ENCODE measurements around the gene SLC4A2. TPM values are rescaled to one million over a fixed set of nuclear protein-coding genes. Genes with fewer than 3 reads are reported as not detected.

The SLC4A2 gene
- total RNA-seq, 1 donor: 65.4 TPM

DNA sequence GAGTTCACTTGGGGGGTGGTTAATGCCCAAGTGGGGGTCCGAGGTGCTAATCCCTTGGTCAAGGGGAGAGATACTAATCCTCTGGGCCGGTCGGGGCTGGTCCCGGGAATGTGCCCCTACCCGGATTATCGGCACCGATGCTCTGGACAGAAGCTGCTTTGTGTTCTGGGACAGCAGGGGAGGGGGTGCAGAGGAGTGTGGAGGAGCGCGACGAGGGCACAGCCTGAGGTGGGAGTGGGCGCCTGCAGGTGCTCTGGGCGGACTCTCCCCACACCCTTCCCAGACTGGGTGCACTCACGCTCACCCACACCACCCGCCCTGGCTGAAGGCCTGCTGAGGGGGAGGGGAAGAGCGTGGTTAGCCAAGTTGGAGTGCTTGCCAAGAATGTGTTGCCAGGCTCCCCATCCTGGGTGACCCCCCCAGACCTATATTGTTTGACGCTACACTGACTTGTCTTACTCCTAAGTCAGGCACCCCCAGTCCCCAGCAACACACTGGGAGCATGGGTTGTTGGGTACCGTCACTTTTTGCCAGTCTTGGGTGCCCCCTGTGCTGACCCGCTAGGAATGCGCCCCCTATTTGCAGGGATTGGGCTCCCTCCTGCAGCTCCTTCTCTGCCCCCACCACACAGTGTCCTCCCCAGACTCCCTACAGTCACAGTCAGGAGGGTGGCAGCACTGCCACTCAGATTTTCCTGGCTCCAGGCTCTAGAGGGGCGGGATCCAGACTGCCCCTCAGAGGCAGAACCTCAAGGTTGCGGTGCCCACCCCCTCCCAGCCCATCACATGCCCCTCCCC is 1.2 kb downstream of the SLC4A2 start:
- DNase-seq (ENCODE audit: low read depth): peak; percentile 57
- H3K4me3 ChIP-seq (ENCODE audit: low read depth, low read length): peak overlapping the region; percentile 82
- TF ChIP-seq, protein P1, sequence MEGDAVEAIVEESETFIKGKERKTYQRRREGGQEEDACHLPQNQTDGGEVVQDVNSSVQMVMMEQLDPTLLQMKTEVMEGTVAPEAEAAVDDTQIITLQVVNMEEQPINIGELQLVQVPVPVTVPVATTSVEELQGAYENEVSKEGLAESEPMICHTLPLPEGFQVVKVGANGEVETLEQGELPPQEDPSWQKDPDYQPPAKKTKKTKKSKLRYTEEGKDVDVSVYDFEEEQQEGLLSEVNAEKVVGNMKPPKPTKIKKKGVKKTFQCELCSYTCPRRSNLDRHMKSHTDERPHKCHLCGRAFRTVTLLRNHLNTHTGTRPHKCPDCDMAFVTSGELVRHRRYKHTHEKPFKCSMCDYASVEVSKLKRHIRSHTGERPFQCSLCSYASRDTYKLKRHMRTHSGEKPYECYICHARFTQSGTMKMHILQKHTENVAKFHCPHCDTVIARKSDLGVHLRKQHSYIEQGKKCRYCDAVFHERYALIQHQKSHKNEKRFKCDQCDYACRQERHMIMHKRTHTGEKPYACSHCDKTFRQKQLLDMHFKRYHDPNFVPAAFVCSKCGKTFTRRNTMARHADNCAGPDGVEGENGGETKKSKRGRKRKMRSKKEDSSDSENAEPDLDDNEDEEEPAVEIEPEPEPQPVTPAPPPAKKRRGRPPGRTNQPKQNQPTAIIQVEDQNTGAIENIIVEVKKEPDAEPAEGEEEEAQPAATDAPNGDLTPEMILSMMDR (IDR thresholded peaks at IDR 0.05; ENCODE audit: insufficient read depth, low read length): no peak

GRCh38 chr7:151061213-151062110 is 2.1 kb downstream of the SLC4A2 start:
- H3K4me3 ChIP-seq (ENCODE audit: low read depth, low read length): peak overlapping the region; percentile 82
- DNase-seq (ENCODE audit: low read depth): no peak
- TF ChIP-seq, protein P1 (IDR thresholded peaks at IDR 0.05; ENCODE audit: insufficient read depth, low read length): no peak

DNA sequence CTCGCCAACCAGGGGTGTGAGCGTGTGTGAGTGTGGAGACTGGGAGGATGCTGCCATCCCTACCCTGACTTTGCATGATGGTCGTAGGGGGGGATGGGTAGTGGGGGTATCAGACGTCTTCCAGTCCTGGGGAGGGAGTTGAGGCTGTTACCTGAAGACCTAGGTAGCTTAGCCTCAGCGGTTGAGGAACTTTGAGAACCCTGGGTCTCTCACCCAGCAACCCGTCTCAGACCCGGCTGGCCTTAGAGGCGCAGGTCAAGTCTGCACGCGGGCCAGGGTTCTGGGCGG is 2.7 kb downstream of the SLC4A2 start:
- TF ChIP-seq, protein P1 (IDR thresholded peaks at IDR 0.05; ENCODE audit: insufficient read depth, low read length): no peak
- peak overlapping the region; percentile 82 for H3K4me3 ChIP-seq (ENCODE audit: low read depth, low read length)
- DNase-seq (ENCODE audit: low read depth): no peak

DNA sequence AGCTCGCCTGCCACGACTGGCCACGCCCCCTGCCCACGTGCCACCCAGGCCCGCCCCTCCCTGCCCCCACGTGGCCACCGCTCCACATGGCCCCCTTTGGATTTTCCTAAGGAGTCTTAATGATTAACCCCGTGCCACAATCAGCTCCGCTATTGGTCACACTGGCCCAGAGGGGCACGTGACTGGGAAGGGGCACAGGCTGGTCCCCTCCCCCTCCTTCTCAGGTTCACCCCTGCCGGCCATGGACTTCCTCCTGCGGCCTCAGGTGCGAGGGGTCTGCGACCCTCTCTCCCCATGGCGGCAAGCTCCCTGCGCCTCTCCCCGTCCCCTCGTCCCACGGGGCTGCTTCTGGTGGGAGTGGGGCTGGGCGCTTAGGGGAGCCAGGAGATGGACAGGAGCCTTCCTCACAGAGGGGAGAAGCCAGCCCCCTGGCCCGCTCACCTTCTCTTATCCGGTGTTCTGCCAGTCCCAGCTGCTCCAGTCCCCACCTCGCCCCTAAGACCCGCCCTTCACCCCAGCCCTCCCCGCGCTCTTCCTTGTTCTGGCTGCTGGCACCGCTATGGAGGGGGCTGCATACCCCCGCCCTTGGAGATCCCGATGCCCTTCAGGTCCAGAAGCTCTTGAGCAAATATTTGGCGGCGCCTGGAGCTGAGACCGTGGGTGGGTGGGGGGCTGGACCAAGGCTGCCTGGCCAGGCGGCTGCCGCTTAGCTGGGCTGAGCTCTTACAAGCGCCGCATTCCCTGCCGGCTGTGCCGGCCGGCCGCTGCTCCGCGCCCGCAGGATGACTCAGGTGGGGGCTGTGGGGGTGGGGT is 3.2 kb downstream of the SLC4A2 start:
- peak overlapping the region; percentile 53 for H3K4me3 ChIP-seq (ENCODE audit: low read depth, low read length)
- DNase-seq (ENCODE audit: low read depth): peak; percentile 62

DNA sequence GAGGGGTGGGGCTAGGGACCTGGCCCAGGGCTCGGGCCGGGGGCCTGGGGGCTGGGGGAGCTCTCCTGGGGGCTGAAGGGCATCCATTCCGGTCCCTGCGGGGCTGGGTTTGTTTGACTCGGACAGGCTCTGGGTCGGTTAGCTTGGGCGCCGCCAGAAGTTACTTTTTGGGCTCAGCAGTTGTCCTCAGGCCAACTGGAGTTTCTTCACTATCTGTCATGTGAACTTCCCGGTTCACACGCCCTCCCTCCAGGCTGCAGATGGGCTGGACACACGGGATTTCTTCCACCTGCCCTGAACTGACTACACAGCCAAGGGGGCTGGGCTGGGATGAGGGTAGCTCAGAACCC is 3.8 kb downstream of the SLC4A2 start:
- TF ChIP-seq, protein P1 (IDR thresholded peaks at IDR 0.05; ENCODE audit: insufficient read depth, low read length): no peak
- peak overlapping the region; percentile 39 for H3K4me3 ChIP-seq (ENCODE audit: low read depth, low read length)
- peak; percentile 71 for DNase-seq (ENCODE audit: low read depth)

More for the DNA sequence above, 3.2 kb downstream of the SLC4A2 start:
- TF ChIP-seq, protein P1 (IDR thresholded peaks at IDR 0.05; ENCODE audit: insufficient read depth, low read length): no peak

- TF ChIP-seq, protein P1 (IDR thresholded peaks at IDR 0.05; ENCODE audit: insufficient read depth, low read length): no peak
- DNase-seq (ENCODE audit: low read depth): no peak
- H3K4me3 ChIP-seq (ENCODE audit: low read depth, low read length): no peak overlapping the region
These were observed 5.1 kb downstream of the SLC4A2 start for GRCh38 chr7:151064454-151064853.

Measured in fibroblast of the aortic adventitia (primary cell).